NCI-H2196 treated with DMSO at 0.1 percent for 48 hours (cell line): ENCODE measurements around the gene RMP24.

Source experiments
- DNase-seq: peaks from one replicate; lab custom pipeline; 2025; ENCODE audit not compliant: unreplicated experiment; lab: John Stamatoyannopoulos, UW

The RMP24 gene

GRCh38 chr18:36025025-36025424 is 52.5 kb downstream of the RMP24 start:
- DNase-seq = no peak

- DNase-seq = no peak
These were observed 56.4 kb downstream of the RMP24 start for GRCh38 chr18:36028859-36029258.
